H1 (cell line): Measurements from ENCODE around the gene ADAMTS3. TPM values are rescaled to one million over a fixed set of nuclear protein-coding genes. Genes with fewer than 3 reads are reported as not detected.

Experiments used
- CTCF ChIA-PET: fragments of 300-600 bp; sonication (Branson Sonifier 250); formaldehyde crosslinking; loops from one replicate; lab custom pipeline; 2021; ENCODE audit not compliant: partially characterized antibody; lab: Charles Lee
- POLR2A ChIA-PET: fragments of 300-600 bp; sonication (Branson Sonifier 250); formaldehyde crosslinking; loops from one replicate; lab custom pipeline; 2021; ENCODE audit warnings: inconsistent platforms; ENCODE audit not compliant: partially characterized antibody; lab: Charles Lee
- DNase-seq, 2 experiments: peaks; one replicate each; pipeline versions ENCODE4 v3.0.0 to v3.0.0-alpha.2; 2010 to 2022; ENCODE audit warnings: low spot score in 2 of 2, low read depth in 1 of 2, mixed read lengths in 1 of 2
- FAIRE-seq: peaks from 2 replicates; lab custom pipeline; 2011; peaks lifted over from hg19 to GRCh38; lab: Jason Lieb, UNC
- H2AFZ ChIP-seq: 2 replicates; pipeline ENCODE4 v1.8.1; 2012; ENCODE audit warnings: low read length, inconsistent platforms
- H2AK5ac ChIP-seq: 2 replicates; pipeline ENCODE4 v1.6.1; 2013; ENCODE audit warnings: low read depth, low read length
- H2BK120ac ChIP-seq: replicated peaks from 2 replicates; pipeline ENCODE3; 2013; ENCODE audit warnings: low read depth, low read length, inconsistent platforms
- H2BK12ac ChIP-seq: 2 replicates; pipeline ENCODE4 v1.6.1; 2013; ENCODE audit warnings: low read depth, low read length
- H2BK15ac ChIP-seq: 2 replicates; pipeline ENCODE4 v1.6.1; 2013; ENCODE audit warnings: low read length
- H2BK20ac ChIP-seq: 2 replicates; pipeline ENCODE4 v1.6.1; 2013; ENCODE audit warnings: low read length
- H2BK5ac ChIP-seq: 2 replicates; pipeline ENCODE4 v1.6.1; 2013; ENCODE audit warnings: low read depth, low read length
- H3K14ac ChIP-seq: 2 replicates; pipeline ENCODE4 v1.6.1; 2013; ENCODE audit warnings: inconsistent platforms; ENCODE audit not compliant: insufficient read length
- H3K18ac ChIP-seq: 2 replicates; pipeline ENCODE4 v1.6.1; 2013; ENCODE audit warnings: low read length; ENCODE audit errors: extremely low read depth
- H3K23ac ChIP-seq: 2 replicates; pipeline ENCODE4 v1.6.1; 2013; ENCODE audit warnings: inconsistent platforms; ENCODE audit not compliant: insufficient read length
- H3K23me2 ChIP-seq: 2 replicates; pipeline ENCODE4 v1.6.1; 2013; ENCODE audit warnings: low read depth, low read length
- H3K27ac ChIP-seq: 2 replicates; pipeline ENCODE4 v1.6.1; 2011; ENCODE audit warnings: low read depth, low read length, inconsistent platforms
- H3K27me3 ChIP-seq, 4 experiments: replicated peaks in 1 of 4; 1 replicate in 1 of 4; 2 replicates in 3 of 4; pipeline versions ENCODE4 v1.6.1 to v1.8.1; 2011 to 2013; ENCODE audit warnings: low read length in 3 of 4, mild to moderate bottlenecking in 3 of 4, inconsistent platforms in 2 of 4, mixed read lengths in 2 of 4, moderate library complexity in 1 of 4; ENCODE audit not compliant: control insufficient read depth in 3 of 4, insufficient read depth in 3 of 4; ENCODE audit errors: extremely low read depth in 1 of 4
- H3K36me3 ChIP-seq, 4 experiments: 2 replicates each; pipeline versions ENCODE4 v1.6.1 to v1.8.1; 2011 to 2013; ENCODE audit warnings: mild to moderate bottlenecking in 4 of 4, low read length in 3 of 4, moderate library complexity in 2 of 4, control low read depth in 1 of 4, inconsistent platforms in 1 of 4; ENCODE audit not compliant: insufficient read depth in 4 of 4, control insufficient read depth in 2 of 4
- H3K4ac ChIP-seq: replicated peaks from 2 replicates; pipeline ENCODE3; 2013; ENCODE audit warnings: low read length, low read depth, mixed read lengths, inconsistent platforms; ENCODE audit not compliant: insufficient read length
- H3K4me1 ChIP-seq, 4 experiments: replicated peaks in 1 of 4; 1 replicate in 1 of 4; 2 replicates in 3 of 4; pipeline versions ENCODE4 v1.6.1 to v1.8.1; 2011 to 2013; ENCODE audit warnings: low read length in 3 of 4, inconsistent platforms in 2 of 4, mixed read lengths in 1 of 4; ENCODE audit not compliant: insufficient read depth in 4 of 4, control insufficient read depth in 3 of 4
- H3K4me2 ChIP-seq, 2 experiments: 2 replicates each; pipeline versions ENCODE4 v1.6.1 to v1.8.1; 2011 to 2013; ENCODE audit warnings: low read depth in 2 of 2, low read length in 2 of 2, control low read depth in 1 of 2, inconsistent platforms in 1 of 2, mild to moderate bottlenecking in 1 of 2; ENCODE audit not compliant: insufficient read depth in 1 of 2
- H3K4me3 ChIP-seq, 4 experiments: fragments of 200-600, 300-600 bp in 1 of 4; sonication (generic), shearing (Covaris generic), sonication (Bioruptor Twin) in 1 of 4; 2 replicates each; pipeline versions ENCODE4 v1.5.1 to v1.8.1; 2011 to 2016; ENCODE audit warnings: low read length in 4 of 4, low read depth in 3 of 4, control low read depth in 2 of 4, inconsistent platforms in 2 of 4, mild to moderate bottlenecking in 2 of 4, mixed read lengths in 1 of 4, moderate library complexity in 1 of 4; ENCODE audit not compliant: insufficient read depth in 2 of 4; ENCODE audit errors: extremely low read depth in 1 of 4
- H3K56ac ChIP-seq: replicated peaks from 2 replicates; pipeline ENCODE3; 2013; ENCODE audit warnings: low read depth, mild to moderate bottlenecking, mixed read lengths, low read length, inconsistent platforms; ENCODE audit not compliant: insufficient read length
- H3K79me1 ChIP-seq: 2 replicates; pipeline ENCODE4 v1.6.1; 2013; ENCODE audit warnings: low read depth, low read length, control low read depth
- H3K79me2 ChIP-seq, 2 experiments: 2 replicates each; pipeline versions ENCODE4 v1.6.1 to v1.8.1; 2012 to 2013; ENCODE audit warnings: low read length in 2 of 2, mild to moderate bottlenecking in 2 of 2, inconsistent platforms in 1 of 2; ENCODE audit not compliant: insufficient read depth in 2 of 2, control insufficient read depth in 1 of 2
- H3K9ac ChIP-seq, 4 experiments: replicated peaks in 1 of 4; 1 replicate in 1 of 4; 2 replicates in 3 of 4; pipeline versions ENCODE4 v1.6.1 to v1.8.1; 2011 to 2013; ENCODE audit warnings: low read depth in 3 of 4, low read length in 3 of 4, control low read depth in 2 of 4, mild to moderate bottlenecking in 2 of 4, moderate library complexity in 2 of 4, inconsistent platforms in 1 of 4; ENCODE audit errors: extremely low read depth in 1 of 4
- H3K9me3 ChIP-seq, 2 experiments: 2 replicates each; pipeline versions ENCODE4 v1.6.1 to v1.8.1; 2012 to 2013; ENCODE audit warnings: mild to moderate bottlenecking in 2 of 2, moderate library complexity in 2 of 2, control low read depth in 1 of 2, inconsistent platforms in 1 of 2, low read depth in 1 of 2, low read length in 1 of 2, mixed read lengths in 1 of 2; ENCODE audit not compliant: insufficient read depth in 2 of 2
- H4K20me1 ChIP-seq, 2 experiments: replicated peaks in 1 of 2; 2 replicates each; pipeline versions ENCODE3 to v1.8.1; 2011 to 2013; ENCODE audit warnings: inconsistent platforms in 2 of 2, low read length in 2 of 2, mild to moderate bottlenecking in 1 of 2; ENCODE audit not compliant: insufficient read depth in 2 of 2, control insufficient read depth in 1 of 2
- H4K5ac ChIP-seq: 2 replicates; pipeline ENCODE4 v1.6.1; 2013; ENCODE audit warnings: low read length, low read depth, mixed read lengths, inconsistent platforms; ENCODE audit not compliant: insufficient read length
- H4K8ac ChIP-seq: 2 replicates; pipeline ENCODE4 v1.8.0; 2013; ENCODE audit warnings: mild to moderate bottlenecking, moderate library complexity, low read length, inconsistent platforms; ENCODE audit not compliant: insufficient read depth; ENCODE audit errors: extremely low read depth
- H4K91ac ChIP-seq: replicated peaks from 2 replicates; pipeline ENCODE3; 2013; ENCODE audit warnings: low read length, mixed read lengths, inconsistent platforms; ENCODE audit not compliant: insufficient read length
- EZH2 ChIP-seq: fragments of 200-600 bp; sonication (generic); IDR thresholded peaks from 2 replicates; pipeline ENCODE4 v1.7.1; 2012; ENCODE audit warnings: low read depth, mild to moderate bottlenecking, moderate library complexity, low read length, inconsistent platforms; ENCODE audit not compliant: severe bottlenecking
- POLR2A ChIP-seq, 2 experiments: IDR thresholded peaks; 1 replicate in 1 of 2; 2 replicates in 1 of 2; pipeline ENCODE4 v1.6.1; 2011; ENCODE audit warnings: low read depth in 2 of 2, low read length in 2 of 2, mild to moderate bottlenecking in 2 of 2; ENCODE audit errors: control extremely low read depth in 1 of 2
- SP4 ChIP-seq: IDR thresholded peaks from 2 replicates; pipeline ENCODE4 v1.6.1; 2012; ENCODE audit warnings: low read length, inconsistent platforms
- WGBS, 2 experiments: shearing (Covaris generic) in 1 of 2; methylation state at CpG; one replicate each; pipeline versions ENCODE4 v1.1.6 to v1.1.7; 2013 to 2015; ENCODE audit warnings: low lambda C conversion rate in 2 of 2, mixed read lengths in 2 of 2, inconsistent platforms in 1 of 2, low coverage in 1 of 2, missing lambda C conversion rate in 1 of 2; ENCODE audit not compliant: insufficient replicate concordance in 2 of 2, insufficient coverage in 1 of 2, insufficient read length in 1 of 2; ENCODE audit errors: extremely low coverage in 1 of 2, missing lambda C conversion rate in 1 of 2; 5-methylcytosine and 5-hydroxymethylcytosine counted together
- polyA plus RNA-seq, 7 experiments: library from polyadenylated mRNA; depleted of rRNA in 3 of 7; stranded (reverse) in 5 of 7; unstranded in 2 of 7; fragments of >200 nt in 5 of 7; fragments of 200-250 nt in 2 of 7; gene quantifications; 1 replicate in 5 of 7; 2 replicates in 1 of 7; 4 replicates in 1 of 7; pipeline versions ENCODE4 v1.2.1 to v1.2.3, GENCODE V29; 2011 to 2013; ENCODE audit warnings: missing spikeins in 2 of 7, mixed read lengths in 2 of 7
- total RNA-seq: library from RNA; stranded (reverse); fragmentation: NEBNext Ultra II Directional; extraction: Animal tissue kit (Norgen Biotek cat#: 25700); gene quantifications from 2 replicates; pipeline ENCODE4 v1.2.1, GENCODE V29; 2021
- TF ChIP-seq, protein P1 (sequence below): IDR thresholded peaks from 2 replicates; pipeline ENCODE4 v1.6.1; 2012; ENCODE audit warnings: inconsistent platforms

Gene ADAMTS3
- total and polyA plus RNA-seq, 2 of the 8 experiments (the other 6 are each of a cell fraction or from before 2014, with no cell fraction given): 1.3 to 3.4 TPM

- DNase-seq: no peak
- Histone ChIP-seq H3K27me3 (no peaks in the 10 kb centered on the region), H2BK20ac (no peak overlapping the region), H3K9me3 (no peaks in the 10 kb centered on the region), H3K4me2 (no peak overlapping the region), H3K18ac (no peak overlapping the region), H2BK120ac (no peak overlapping the region), H2BK12ac (no peak overlapping the region), H3K36me3 (no peaks in the 10 kb centered on the region), H3K23ac (no peak overlapping the region), H4K20me1 (no peaks in the 10 kb centered on the region), H4K91ac (no peak overlapping the region), H2BK15ac (no peak overlapping the region), H3K79me1 (no peaks in the 10 kb centered on the region), H3K23me2 (no peaks in the 10 kb centered on the region), H3K4ac (no peak overlapping the region), H4K8ac (no peak overlapping the region), H3K4me3 (no peak overlapping the region), H3K56ac (no peak overlapping the region), H4K5ac (no peak overlapping the region), H3K14ac (no peak overlapping the region), H2AFZ (no peak overlapping the region), H3K79me2 (no peaks in the 10 kb centered on the region), H3K4me1 (no peaks in the 10 kb centered on the region), H2AK5ac (no peak overlapping the region), H3K27ac (no peak overlapping the region), H3K9ac (no peak overlapping the region), H2BK5ac (no peak overlapping the region)
- CTCF ChIA-PET: no interaction called here
- POLR2A ChIA-PET: no interaction called here
- TF ChIP-seq POLR2A (IDR thresholded peaks at IDR 0.05; ENCODE audit: control extremely low read depth in 1 of 2, low read depth in 2 of 2, low read length in 2 of 2): no peak
- no peak for TF ChIP-seq SP4
- TF ChIP-seq, protein P1, sequence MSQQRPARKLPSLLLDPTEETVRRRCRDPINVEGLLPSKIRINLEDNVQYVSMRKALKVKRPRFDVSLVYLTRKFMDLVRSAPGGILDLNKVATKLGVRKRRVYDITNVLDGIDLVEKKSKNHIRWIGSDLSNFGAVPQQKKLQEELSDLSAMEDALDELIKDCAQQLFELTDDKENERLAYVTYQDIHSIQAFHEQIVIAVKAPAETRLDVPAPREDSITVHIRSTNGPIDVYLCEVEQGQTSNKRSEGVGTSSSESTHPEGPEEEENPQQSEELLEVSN: no peak
- TF ChIP-seq EZH2: no peak
- FAIRE-seq: no peak
- 94% methylated on average over 5 of the region's 5 CpGs; no CpG with 5 or more reads in 1 of the 2 experiments for WGBS, 2 experiments
Measured at GRCh38 chr4:72430988-72431387, 138.0 kb downstream of the ADAMTS3 start.
